HCT116 (cell line): ENCODE data around the gene ACOX3. TPM values are rescaled to one million over a fixed set of nuclear protein-coding genes. Genes with fewer than 3 reads are reported as not detected.

ENCODE experiments used
- ATAC-seq: fragments of 200-7000 bp; cut with Tn5 transposase; 2 replicates; pipeline ENCODE4 v1.9.1; 2020; ENCODE audit warnings: mild to moderate bottlenecking, moderate library complexity
- BruUV-seq: library from RNA; stranded (reverse); fragments of 400-500 nt; replicated peaks from 2 replicates; lab custom pipeline; 2021; lab: Mats Ljungman, UMichigan
- CTCF ChIA-PET: fragments of 300-600 bp; sonication (Branson Sonifier 250); formaldehyde crosslinking; loops from one replicate; lab custom pipeline; 2021; ENCODE audit warnings: antibody characterized with exemption; lab: Charles Lee
- POLR2A ChIA-PET: fragments of 300-600, 350-600 bp; sonication (Branson Sonifier 250); formaldehyde crosslinking; loops from one replicate; lab custom pipeline; 2021; ENCODE audit warnings: antibody characterized with exemption; lab: Charles Lee
- RAD21 ChIA-PET, 2 experiments: fragments of 300-600 bp; sonication (Branson Sonifier 250); formaldehyde crosslinking; loops; one replicate each; lab custom pipeline; 2023; ENCODE audit warnings: low total read pairs in 2 of 2; ENCODE audit not compliant: uncharacterized antibody in 2 of 2, unreplicated experiment in 2 of 2, low non-redundant PET in 1 of 2; lab: Charles Lee
- DNase-seq: peaks from one replicate; pipeline ENCODE4 v3.0.0-alpha.2; 2010; ENCODE audit warnings: low read depth, low spot score
- H2AFZ ChIP-seq: fragments of 200-600 bp; shearing (Covaris generic), sonication (generic); 2 replicates; pipeline ENCODE4 v1.6.1; 2017; ENCODE audit warnings: low read depth, mixed run types, mixed read lengths, antibody characterized with exemption, low read length; ENCODE audit not compliant: poor library complexity, severe bottlenecking
- H3K27ac ChIP-seq: 2 replicates; pipeline ENCODE4 v1.5.1; 2012; ENCODE audit warnings: low read depth, low read length
- H3K27me3 ChIP-seq: fragments of 200-600 bp; sonication (generic); 2 replicates; pipeline ENCODE4 v1.6.1; 2016; ENCODE audit warnings: mixed run types, low read length, mixed read lengths; ENCODE audit not compliant: insufficient read depth
- H3K36me3 ChIP-seq, 2 experiments: fragments of 200-500 bp in 1 of 2; fragments of 200-600 bp in 1 of 2; sonication (Bioruptor generic) in 1 of 2; sonication (generic) in 1 of 2; 2 replicates each; pipeline versions ENCODE4 v1.5.1 to v1.6.1; 2014 to 2016; ENCODE audit warnings: low read length in 2 of 2, inconsistent platforms in 1 of 2, mixed read lengths in 1 of 2, mixed run types in 1 of 2; ENCODE audit not compliant: insufficient read depth in 2 of 2, control insufficient read depth in 1 of 2
- H3K4me1 ChIP-seq, 2 experiments: fragments of 200-600 bp in 1 of 2; sonication (generic) in 1 of 2; 2 replicates each; pipeline versions ENCODE4 v1.5.1 to v1.6.1; 2012 to 2017; ENCODE audit warnings: low read length in 2 of 2, inconsistent platforms in 1 of 2, mild to moderate bottlenecking in 1 of 2, mixed read lengths in 1 of 2, mixed run types in 1 of 2, moderate library complexity in 1 of 2; ENCODE audit not compliant: insufficient read depth in 2 of 2, control insufficient read depth in 1 of 2
- H3K4me2 ChIP-seq: fragments of 200-600 bp; sonication (generic); 2 replicates; pipeline ENCODE4 v1.6.1; 2017; ENCODE audit warnings: mixed run types, low read length, mixed read lengths
- H3K4me3 ChIP-seq, 2 experiments: fragments of 200-600 bp in 1 of 2; sonication (generic) in 1 of 2; replicated peaks in 1 of 2; 2 replicates each; pipeline ENCODE4 v1.5.1; 2011 to 2016; ENCODE audit warnings: low read length in 2 of 2, control low read depth in 1 of 2, low read depth in 1 of 2, mild to moderate bottlenecking in 1 of 2, mixed read lengths in 1 of 2, mixed run types in 1 of 2
- H3K79me2 ChIP-seq: fragments of 200-600 bp; sonication (generic); 2 replicates; pipeline ENCODE4 v1.6.1; 2017; ENCODE audit warnings: mild to moderate bottlenecking, mixed run types, low read length, moderate library complexity, mixed read lengths; ENCODE audit not compliant: insufficient read depth
- H3K9ac ChIP-seq: fragments of 200-600 bp; sonication (generic); 2 replicates; pipeline ENCODE4 v1.6.1; 2016; ENCODE audit warnings: low read length, mixed read lengths
- H3K9me2 ChIP-seq: fragments of 200-600 bp; sonication (generic), shearing (Covaris generic); 2 replicates; pipeline ENCODE4 v1.6.1; 2017; ENCODE audit warnings: mixed run types, mild to moderate bottlenecking, moderate library complexity; ENCODE audit not compliant: insufficient read depth
- H3K9me3 ChIP-seq, 2 experiments: fragments of 200-500 bp in 1 of 2; fragments of 200-600 bp in 1 of 2; sonication (Bioruptor generic) in 1 of 2; sonication (generic) in 1 of 2; 2 replicates each; pipeline ENCODE4 v1.6.1; 2014 to 2017; ENCODE audit warnings: low read length in 2 of 2, mixed read lengths in 2 of 2, inconsistent platforms in 1 of 2, low read depth in 1 of 2, mild to moderate bottlenecking in 1 of 2, mixed run types in 1 of 2, moderate library complexity in 1 of 2; ENCODE audit not compliant: control insufficient read depth in 1 of 2, insufficient read depth in 1 of 2
- H4K20me1 ChIP-seq: fragments of 200-600 bp; sonication (generic), shearing (Covaris generic); 2 replicates; pipeline ENCODE4 v1.6.1; 2017; ENCODE audit warnings: mixed run types, mild to moderate bottlenecking, moderate library complexity; ENCODE audit not compliant: insufficient read depth
- CBX3 ChIP-seq: IDR thresholded peaks from 2 replicates; pipeline ENCODE4 v1.6.1; 2012; ENCODE audit warnings: low read depth
- POLR2A ChIP-seq: IDR thresholded peaks from 2 replicates; pipeline ENCODE4 v1.7.0; 2011; ENCODE audit warnings: borderline replicate concordance; ENCODE audit not compliant: insufficient read depth, insufficient read length; ENCODE audit errors: extremely low read depth
- RAD21 ChIP-seq: IDR thresholded peaks from 2 replicates; pipeline ENCODE4 v1.6.1; 2012; ENCODE audit warnings: low read depth, mild to moderate bottlenecking
- TCF7L2 ChIP-seq: IDR thresholded peaks from 2 replicates; pipeline ENCODE4 v1.7.0; 2011; ENCODE audit warnings: borderline replicate concordance, inconsistent platforms; ENCODE audit not compliant: insufficient read depth, insufficient read length; ENCODE audit errors: extremely low read depth
- ZBTB33 ChIP-seq: IDR thresholded peaks from 2 replicates; pipeline ENCODE4 v1.6.1; 2011; ENCODE audit warnings: mild to moderate bottlenecking, low read length, moderate library complexity; ENCODE audit not compliant: insufficient replicate concordance; ENCODE audit errors: extremely low read depth
- ZNF274 ChIP-seq: fragments of 200-500 bp; sonication (Bioruptor generic); IDR thresholded peaks from 2 replicates; pipeline ENCODE4 v1.6.1; 2014; ENCODE audit warnings: mild to moderate bottlenecking, low read depth, low read length, inconsistent platforms
- intact Hi-C: fragments of 100-400 bp; cut with micrococcal nuclease; formaldehyde crosslinking; loops from 2 replicates; pipeline ENCODE4 v1.10.0; 2022
- total RNA-seq: library from RNA; stranded (reverse); gene quantifications from one replicate; pipeline ENCODE4 v1.2.1, GENCODE V29; 2021; ENCODE audit not compliant: unreplicated experiment

The ACOX3 gene
- total RNA-seq, 1 experiment from 2014 or later: 16.9 TPM

GRCh38 chr4:8383016-8383415 lies 57.5 kb downstream of the ACOX3 start (continued):
- no peak for TF ChIP-seq RAD21

DNA sequence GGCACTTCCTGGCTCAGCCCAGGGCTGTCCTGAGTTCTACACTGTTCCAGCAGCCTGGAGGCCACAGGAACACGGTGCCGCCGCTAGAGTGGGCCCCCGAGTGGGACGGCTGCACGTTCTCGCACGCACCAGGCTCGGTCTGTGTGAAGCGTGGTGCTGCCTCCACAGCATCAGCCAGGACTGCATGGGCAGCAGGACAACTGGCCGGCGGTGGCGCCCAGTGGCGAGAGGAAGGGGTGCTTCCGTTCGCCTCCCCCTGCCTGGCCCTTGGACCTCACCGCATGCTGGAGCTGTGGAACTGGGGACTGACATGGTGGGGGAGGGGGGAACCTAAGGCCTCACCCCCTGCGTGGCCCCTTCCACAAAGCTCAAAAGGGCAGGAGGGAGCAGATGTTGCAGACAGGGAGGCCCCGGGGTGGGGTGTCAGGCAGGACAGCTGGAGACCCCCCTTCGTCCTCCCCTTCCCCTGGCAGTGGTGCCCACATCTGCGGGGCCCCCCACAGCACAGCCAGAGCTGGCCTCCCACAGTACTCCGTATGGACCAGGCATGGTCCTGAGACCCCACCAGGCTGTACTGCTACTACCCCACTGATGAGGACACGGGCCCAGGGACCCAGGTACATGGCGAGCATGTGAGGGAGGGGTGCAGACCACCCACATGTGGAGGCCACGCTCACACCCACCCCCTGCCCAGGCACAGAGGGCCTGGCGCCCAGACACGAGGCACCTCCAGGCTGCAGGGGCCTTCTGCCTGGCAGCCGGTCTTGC lies 58.5 kb downstream of the ACOX3 start:
- no peak overlapping the region for H3K9ac ChIP-seq
- no peaks in the 10 kb centered on the region for H3K9me2 ChIP-seq
- POLR2A ChIA-PET: no interaction called here
- RAD21 ChIA-PET: no interaction called here
- no peaks in the 10 kb centered on the region for H3K27me3 ChIP-seq
- H2AFZ ChIP-seq: no peak overlapping the region
- H3K4me1 ChIP-seq: no peaks in the 10 kb centered on the region
- H3K9me3 ChIP-seq: no peaks in the 10 kb centered on the region
- TF ChIP-seq ZNF274: no peak
- no peak for TF ChIP-seq TCF7L2
- TF ChIP-seq POLR2A: no peak
- no peak for TF ChIP-seq CBX3
- no peak for TF ChIP-seq ZBTB33
- intact Hi-C loops: no loop called here
- no peak overlapping the region for H3K27ac ChIP-seq
- no peaks in the 10 kb centered on the region for H3K36me3 ChIP-seq
- H3K79me2 ChIP-seq: no peaks in the 10 kb centered on the region
- H3K4me2 ChIP-seq: no peak overlapping the region
- no peak overlapping the region for H3K4me3 ChIP-seq
- ATAC-seq (no peak), DNase-seq (no peak)
- H4K20me1 ChIP-seq: no peaks in the 10 kb centered on the region
- BruUV-seq: no TSS peak
- CTCF ChIA-PET: no interaction called here
